ENCODE measurements around the gene ZNF385B.
"Not testable (repeated sequence)": the region's sequence is repeated elsewhere in the genome, so short reads cannot be mapped to it uniquely, and the experiment has no call there.

The ZNF385B gene

GRCh38 chr2:179636100-179636980 lies 225.1 kb downstream of the ZNF385B start:
- DNase-seq (ENCODE audit: low spot score), result no peak
- TF ChIP-seq, protein P1, sequence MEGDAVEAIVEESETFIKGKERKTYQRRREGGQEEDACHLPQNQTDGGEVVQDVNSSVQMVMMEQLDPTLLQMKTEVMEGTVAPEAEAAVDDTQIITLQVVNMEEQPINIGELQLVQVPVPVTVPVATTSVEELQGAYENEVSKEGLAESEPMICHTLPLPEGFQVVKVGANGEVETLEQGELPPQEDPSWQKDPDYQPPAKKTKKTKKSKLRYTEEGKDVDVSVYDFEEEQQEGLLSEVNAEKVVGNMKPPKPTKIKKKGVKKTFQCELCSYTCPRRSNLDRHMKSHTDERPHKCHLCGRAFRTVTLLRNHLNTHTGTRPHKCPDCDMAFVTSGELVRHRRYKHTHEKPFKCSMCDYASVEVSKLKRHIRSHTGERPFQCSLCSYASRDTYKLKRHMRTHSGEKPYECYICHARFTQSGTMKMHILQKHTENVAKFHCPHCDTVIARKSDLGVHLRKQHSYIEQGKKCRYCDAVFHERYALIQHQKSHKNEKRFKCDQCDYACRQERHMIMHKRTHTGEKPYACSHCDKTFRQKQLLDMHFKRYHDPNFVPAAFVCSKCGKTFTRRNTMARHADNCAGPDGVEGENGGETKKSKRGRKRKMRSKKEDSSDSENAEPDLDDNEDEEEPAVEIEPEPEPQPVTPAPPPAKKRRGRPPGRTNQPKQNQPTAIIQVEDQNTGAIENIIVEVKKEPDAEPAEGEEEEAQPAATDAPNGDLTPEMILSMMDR (IDR thresholded peaks at IDR 0.05; ENCODE audit: extremely low read depth, missing control alignments), result no peak

- DNase-seq (ENCODE audit: low spot score), result not testable (repeated sequence)
Measured at GRCh38 chr2:179631769-179632385, 229.5 kb downstream of the ZNF385B start.

DNA sequence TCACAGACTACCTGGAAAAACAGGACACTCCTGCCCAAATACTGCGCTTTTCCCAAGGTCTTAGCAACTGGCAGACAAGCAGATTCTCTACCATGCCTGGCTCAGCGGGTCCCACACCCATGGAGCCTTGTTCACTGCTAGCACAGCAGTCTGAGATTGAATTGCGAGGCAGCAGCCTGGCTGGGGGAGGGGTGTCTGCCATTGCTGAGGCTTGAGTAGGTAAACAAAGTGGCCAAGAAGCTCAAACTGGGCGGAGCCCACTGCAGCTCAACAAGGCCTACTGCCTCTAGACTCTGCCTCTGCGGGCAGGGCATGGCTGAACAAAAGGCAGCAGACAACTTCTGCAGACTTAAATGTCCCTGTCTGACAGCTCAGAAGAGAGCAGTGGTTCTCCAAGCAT lies 231.6 kb downstream of the ZNF385B start:
- DNase-seq (ENCODE audit: low spot score), result not testable (repeated sequence)

- TF ChIP-seq, protein P1 (IDR thresholded peaks at IDR 0.05; ENCODE audit: extremely low read depth, missing control alignments), result no peak
- no peak for DNase-seq (ENCODE audit: low spot score)
Measured at GRCh38 chr2:179626261-179626660, 235.2 kb downstream of the ZNF385B start.

- TF ChIP-seq, protein P1 (IDR thresholded peaks at IDR 0.05; ENCODE audit: extremely low read depth, missing control alignments), result no peak
- DNase-seq (ENCODE audit: low spot score), result no peak
Measured at GRCh38 chr2:179622635-179623300, 238.6 kb downstream of the ZNF385B start.

- no peak for DNase-seq (ENCODE audit: low spot score)
- TF ChIP-seq, protein P1 (IDR thresholded peaks at IDR 0.05; ENCODE audit: extremely low read depth, missing control alignments), result no peak
Measured at GRCh38 chr2:179622112-179622511, 239.3 kb downstream of the ZNF385B start.

GRCh38 chr2:179619947-179620467 lies 241.4 kb downstream of the ZNF385B start:
- DNase-seq (ENCODE audit: low spot score), result no peak
- TF ChIP-seq, protein P1 (IDR thresholded peaks at IDR 0.05; ENCODE audit: extremely low read depth, missing control alignments), result no peak

DNA sequence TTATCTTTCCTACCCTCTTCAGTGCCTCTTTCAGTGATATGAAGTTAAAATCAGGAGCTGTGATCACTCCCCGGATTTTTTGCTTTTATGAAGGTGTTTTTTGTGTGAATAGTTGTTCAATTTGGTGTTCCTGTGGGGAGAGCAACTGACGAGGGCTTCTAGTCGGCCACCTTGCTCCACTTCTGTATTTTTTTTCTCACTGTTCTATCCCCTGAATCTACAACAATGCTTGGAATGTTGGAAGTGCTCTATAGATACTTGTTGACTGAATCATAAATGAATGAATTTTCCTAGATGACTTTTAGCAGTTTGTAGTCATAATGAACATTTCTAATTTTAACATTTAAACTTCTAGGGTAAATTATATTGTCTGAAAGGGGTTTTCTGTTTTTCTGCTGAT lies 247.3 kb downstream of the ZNF385B start:
- TF ChIP-seq, protein P1 (IDR thresholded peaks at IDR 0.05; ENCODE audit: extremely low read depth, missing control alignments), result no peak
- no peak for DNase-seq (ENCODE audit: low spot score)

Data from GM20000 (cell line).